Adrenal gland (tissue), 12 donors: ENCODE results near the gene RPS2. TPM values are rescaled to one million over a fixed set of nuclear protein-coding genes. Genes with fewer than 3 reads are reported as not detected.

Experiments used
- DNase-seq, 7 donors: peaks; one replicate each; pipeline ENCODE4 v3.0.0-alpha.2; 2019 to 2020
- H3K27ac ChIP-seq, 5 donors: fragments of 200-600 bp; sonication (generic) in 4 of 5; 1 replicate in 3 of 5; 2 replicates in 2 of 5; pipeline versions ENCODE4 v1.5.1 to v1.8.0; 2016 to 2020; ENCODE audit warnings: mild to moderate bottlenecking in 1 of 5
- H3K27me3 ChIP-seq: fragments of 200-600 bp; 2 replicates; pipeline ENCODE4 v1.8.0; 2021
- H3K36me3 ChIP-seq, 2 donors: fragments of 200-600 bp; replicated peaks in 1 of 2; 1 replicate in 1 of 2; 2 replicates in 1 of 2; pipeline versions ENCODE4 v1.5.1 to v1.8.0; 2018 to 2022
- H3K4me1 ChIP-seq, 2 donors: fragments of 200-600 bp; replicated peaks in 1 of 2; 1 replicate in 1 of 2; 2 replicates in 1 of 2; pipeline versions ENCODE4 v1.5.1 to v1.8.0; 2018 to 2021
- H3K4me3 ChIP-seq, 4 donors: fragments of 200-600 bp; sonication (generic) in 3 of 4; one replicate each; pipeline ENCODE4 v1.5.1; 2016 to 2018
- H3K9me3 ChIP-seq, 3 donors: fragments of 200-600 bp; sonication (generic) in 1 of 3; replicated peaks in 1 of 3; 1 replicate in 2 of 3; 2 replicates in 1 of 3; pipeline versions ENCODE4 v1.5.1 to v1.8.0; 2016 to 2021
- CTCF ChIP-seq, 6 experiments: fragments of 450-650 bp in 4 of 6; fragments of 200-600 bp in 2 of 6; sonication (generic) in 1 of 6; IDR thresholded peaks; 1 replicate in 5 of 6; 2 replicates in 1 of 6; pipeline versions ENCODE4 v1.5.1 to v1.8.0; 2016 to 2021; ENCODE audit warnings: antibody characterized with exemption in 6 of 6, mild to moderate bottlenecking in 2 of 6, moderate library complexity in 1 of 6
- POLR2A ChIP-seq, 2 donors: fragments of 450-650 bp; IDR thresholded peaks; one replicate each; pipeline ENCODE4 v1.6.1; 2017; ENCODE audit warnings: antibody characterized with exemption in 2 of 2, mild to moderate bottlenecking in 2 of 2, moderate library complexity in 1 of 2
- WGBS, 4 donors: extraction: QIAGEN DNeasy Blood & Tissue Kit in 2 of 4; methylation state at CpG; one replicate each; pipeline versions ENCODE4 v1.1.5 to v1.1.7; 2013 to 2017; 5-methylcytosine and 5-hydroxymethylcytosine counted together
- intact Hi-C, 2 donors: fragments of 100-400 bp; cut with DNase I; formaldehyde crosslinking; loops; one replicate each; pipeline versions ENCODE4 v1.14.1 to v1.15.0; 2022 to 2023
- polyA plus RNA-seq, 3 donors: library from polyadenylated mRNA; stranded (reverse); fragments of 200-250 nt in 2 of 3; fragments of 350-450 nt in 1 of 3; fragmentation: Illumina TruSeq in 1 of 3; extraction: RNeasy Lipid Tissue Mini Kit (QIAGEN cat#74804) in 1 of 3; gene quantifications; one replicate each; pipeline ENCODE4 v1.2.3, GENCODE V29; 2013 to 2014
- small RNA-seq, 2 donors: library from RNA; depleted of rRNA; stranded (forward); fragments of <200 nt; gene quantifications; one replicate each; pipeline ENCODE3, GENCODE V24; 2016
- total RNA-seq, 9 donors: library from RNA; depleted of rRNA in 4 of 9; stranded (reverse); fragments of >200 nt in 4 of 9; fragments of 120-200 nt in 1 of 9; fragmentation: NEBNext Ultra II Directional in 1 of 9; extraction: Animal tissue kit (Norgen Biotek cat#: 25700) in 1 of 9; gene quantifications; one replicate each; pipeline versions ENCODE4 v1.1.0 to v1.2.4, GENCODE V29; 2013 to 2023
- donor health status: healthy with polysubstance abuse.
- donor health status: Bipolar disorder and iron deficiency.
- donor health status: DM: yes; HTN: yes; CAD: no.
- donor health status: DM: no; HTN: no; CAD: no.
- donor health status: DM: no; HTN: no; CAD: no.
- donor health status: DM: yes; HTN: yes; CAD: no.

Gene RPS2
- total and polyA plus RNA-seq, 12 donors, result 1,045 to 4,016 (median 1,739) TPM

DNA sequence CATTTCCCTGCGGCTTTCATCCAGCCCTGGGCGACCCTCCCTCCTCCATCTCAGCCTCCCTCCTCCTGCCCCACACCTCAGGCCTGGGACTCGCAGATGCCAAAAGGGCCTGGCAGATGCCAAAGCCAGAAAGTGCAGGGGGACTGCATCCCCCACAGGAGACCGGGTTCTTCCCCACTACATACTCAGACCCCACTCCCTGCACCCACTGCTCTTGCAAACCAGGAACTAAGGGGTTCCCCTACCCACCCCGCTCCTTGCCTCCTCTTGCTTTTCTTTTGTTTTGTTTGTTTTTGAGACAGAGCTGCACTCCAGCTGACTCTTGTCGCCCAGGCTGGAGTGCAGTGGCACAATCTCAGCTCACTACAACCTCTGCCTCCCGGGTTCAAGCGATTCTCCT is 49.6 kb downstream of the RPS2 start:
- Histone ChIP-seq H3K36me3 (no peaks in the 10 kb centered on the region), H3K4me1 (no peaks in the 10 kb centered on the region), H3K27me3 (peaks cover 33% of the 10 kb centered on the region), H3K27ac (no peak overlapping the region), H3K4me3 (no peak overlapping the region), H3K9me3 (no peaks in the 10 kb centered on the region)
- DNase-seq, result no peak
- TF ChIP-seq CTCF (IDR thresholded peaks at IDR 0.05) (no peak), POLR2A (IDR thresholded peaks at IDR 0.05) (no peak)
- 60 to 82% (median 66%) methylated on average over 6 to 8 of the region's 8 CpGs for WGBS, 4 donors
- intact Hi-C loops, result no loop called here

DNA sequence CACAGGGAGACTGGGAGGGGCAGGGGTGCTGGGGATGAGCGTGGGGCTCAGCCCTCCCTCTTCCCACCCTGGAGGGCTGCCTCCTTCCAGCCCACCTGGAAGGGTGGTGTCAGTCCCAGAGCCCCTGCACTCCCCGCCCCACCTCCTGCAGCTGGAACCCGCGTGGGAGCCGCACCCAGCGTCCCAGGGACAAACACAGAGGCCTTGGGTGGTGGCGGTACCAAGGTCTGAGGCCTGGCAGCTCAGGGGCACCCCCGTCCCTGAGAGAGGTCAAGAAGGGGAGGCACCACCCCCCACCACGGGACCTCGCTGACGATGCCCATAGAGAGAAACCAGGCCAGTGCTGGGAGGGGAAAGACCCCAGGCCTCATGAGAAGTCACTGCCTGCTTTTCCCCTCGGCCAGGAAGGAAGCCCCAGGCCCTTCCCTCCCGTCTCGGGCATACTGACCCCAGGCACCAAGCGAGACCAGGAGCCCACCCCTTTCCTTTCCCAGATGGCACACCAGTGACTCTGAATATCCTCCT is 50.5 kb downstream of the RPS2 start:
- 39 to 65% (median 41%) methylated on average over 4 to 15 of the region's 15 CpGs for WGBS, 4 donors
- H3K4me1 ChIP-seq, result no peaks in the 10 kb centered on the region
- H3K4me3 ChIP-seq, result no peak overlapping the region
- TF ChIP-seq CTCF (IDR thresholded peaks at IDR 0.05) (no peak), POLR2A (IDR thresholded peaks at IDR 0.05) (no peak)
- intact Hi-C loops, result no loop called here
- H3K27ac ChIP-seq, result no peak overlapping the region
- no peaks in the 10 kb centered on the region for H3K36me3 ChIP-seq
- peaks cover 26% of the 10 kb centered on the region for H3K27me3 ChIP-seq
- no peak for DNase-seq
- H3K9me3 ChIP-seq, result no peaks in the 10 kb centered on the region

DNA sequence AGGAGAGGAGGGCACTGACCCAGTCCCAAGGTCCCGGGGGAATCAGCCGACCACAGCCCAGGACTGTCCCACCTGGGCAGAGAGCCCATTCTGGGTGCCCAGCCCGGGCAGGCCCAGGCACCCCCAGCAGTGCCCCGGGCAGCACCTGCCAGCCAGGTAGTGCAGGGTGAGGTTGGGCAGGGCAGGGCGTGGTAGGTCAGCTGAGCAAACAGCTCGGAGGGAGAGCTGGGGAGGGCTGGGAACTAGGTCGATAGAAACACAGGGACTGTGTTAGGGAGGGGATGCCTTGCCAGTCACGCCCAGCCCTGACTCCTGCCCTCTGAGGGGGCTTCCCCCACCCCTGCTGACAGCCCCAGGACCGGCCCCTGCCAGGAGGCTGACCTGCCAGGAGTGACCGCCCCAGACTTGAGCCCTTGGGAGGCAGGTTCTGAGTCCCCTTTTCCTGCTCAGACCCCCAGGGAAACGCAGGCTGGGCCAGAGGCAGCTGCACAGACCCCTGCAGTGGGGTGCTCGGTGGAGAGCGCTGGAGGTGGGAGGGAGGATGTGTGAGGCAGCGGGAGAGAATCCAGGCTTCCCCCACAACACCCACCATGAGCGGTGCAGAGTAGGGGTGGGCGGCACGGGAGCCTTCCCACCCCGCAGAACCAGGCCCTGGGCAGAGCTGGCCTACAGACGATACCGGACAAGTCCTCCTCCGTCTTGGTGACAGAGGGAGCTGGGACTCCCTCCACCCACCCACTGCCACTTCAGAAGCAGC is 51.1 kb downstream of the RPS2 start:
- no peaks in the 10 kb centered on the region for H3K9me3 ChIP-seq
- 43 to 78% (median 64%) methylated on average over 1 to 21 of the region's 21 CpGs for WGBS, 4 donors
- H3K36me3 ChIP-seq, result no peaks in the 10 kb centered on the region
- no peak overlapping the region for H3K4me3 ChIP-seq
- peaks cover 21% of the 10 kb centered on the region for H3K27me3 ChIP-seq
- intact Hi-C loops, result no loop called here
- no peak for DNase-seq
- TF ChIP-seq CTCF (IDR thresholded peaks at IDR 0.05) (no peak), POLR2A (IDR thresholded peaks at IDR 0.05) (no peak)
- no peaks in the 10 kb centered on the region for H3K4me1 ChIP-seq
- no peak overlapping the region for H3K27ac ChIP-seq

DNA sequence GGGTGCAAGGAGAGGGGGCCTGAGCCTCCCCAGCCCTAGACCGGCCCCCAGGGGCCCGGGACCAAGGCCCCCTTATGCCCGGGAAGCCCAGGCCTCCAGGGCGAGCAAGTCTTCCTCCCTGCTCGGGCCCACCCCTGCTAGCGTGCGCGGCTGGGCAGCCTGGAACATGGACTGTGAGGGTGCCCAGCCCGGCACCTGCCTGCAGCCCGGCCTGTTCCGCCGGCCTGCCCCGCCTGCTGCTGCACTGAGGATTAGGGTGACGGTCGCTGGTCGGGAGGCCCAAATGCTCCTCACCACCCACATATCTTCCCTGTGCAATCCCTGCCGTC is 52.4 kb downstream of the RPS2 start:
- Histone ChIP-seq H3K36me3 (no peaks in the 10 kb centered on the region), H3K4me1 (no peaks in the 10 kb centered on the region), H3K4me3 (no peak overlapping the region), H3K27ac (no peak overlapping the region), H3K27me3 (peaks cover 20% of the 10 kb centered on the region), H3K9me3 (no peaks in the 10 kb centered on the region)
- 78 to 95% (median 93%) methylated on average over 3 to 17 of the region's 17 CpGs for WGBS, 4 donors
- DNase-seq, result no peak
- intact Hi-C loops, result no loop called here
- TF ChIP-seq CTCF (IDR thresholded peaks at IDR 0.05) (no peak), POLR2A (IDR thresholded peaks at IDR 0.05) (no peak)

Small RNA genes within 50 kb of the gene (small RNA-seq; reads per million reads assigned to genes)
- gene AC005363.2, result 0 to 0.12 reads per million in 2 donors
- 0 reads per million in 2 donors for gene RN7SL219P
- 0 reads per million in 2 donors for gene SNORA10
- gene SNORA64, result 0 reads per million in 2 donors

Other genes with a start within 250 kb of the RPS2 start
- gene NME3, start 193.3 kb downstream of the RPS2 start, total RNA-seq, result 100 to 1,000 TPM in 8 of 9 donors, 10 to 100 TPM in 1; 82.5 to 319 (median 168) TPM
- 1,000 to 10,000 TPM in 1 of 3 donors, 100 to 1,000 TPM in 1, under 1 TPM in 1; 0.95 to 1,073 (median 860) TPM for gene NME3, start 193.3 kb downstream of the RPS2 start, polyA plus RNA-seq
- gene EME2, start 192.0 kb downstream of the RPS2 start, total RNA-seq, result 10 to 100 TPM in 5 of 9 donors, 1 to 10 TPM in 4; 5.7 to 30.6 (median 16.1) TPM
- 10 to 100 TPM in 2 of 3 donors, 1 to 10 TPM in 1; 1.8 to 90.7 (median 38.0) TPM for gene EME2, start 192.0 kb downstream of the RPS2 start, polyA plus RNA-seq
- 100 to 1,000 TPM; 130 to 226 (median 143) TPM for gene MRPS34, start 191.7 kb downstream of the RPS2 start, total RNA-seq
- 100 to 1,000 TPM in 1 of 3 donors, 10 to 100 TPM in 2; 84.3 to 113 (median 95.6) TPM for gene MRPS34, start 191.7 kb downstream of the RPS2 start, polyA plus RNA-seq
- 100 to 1,000 TPM in 5 of 9 donors, 10 to 100 TPM in 4; 44.0 to 158 (median 105) TPM for gene SPSB3, start 182.3 kb downstream of the RPS2 start, total RNA-seq
- 100 to 1,000 TPM in 2 of 3 donors, 1 to 10 TPM in 1; 8.3 to 297 (median 238) TPM for gene SPSB3, start 182.3 kb downstream of the RPS2 start, polyA plus RNA-seq
- 100 to 1,000 TPM in 4 of 9 donors, 10 to 100 TPM in 5; 51.3 to 252 (median 78.9) TPM for gene NUBP2, start 181.9 kb downstream of the RPS2 start, total RNA-seq
- 10 to 100 TPM in 2 of 3 donors, 1 to 10 TPM in 1; 3.0 to 84.8 (median 78.6) TPM for gene NUBP2, start 181.9 kb downstream of the RPS2 start, polyA plus RNA-seq
- gene IGFALS, start 171.1 kb downstream of the RPS2 start, total RNA-seq, result 1 to 10 TPM in 2 of 9 donors, under 1 TPM in 6, not detected in 1; 0.11 to 3.9 (median 0.23) TPM
- gene IGFALS, start 171.1 kb downstream of the RPS2 start, polyA plus RNA-seq, result under 1 TPM in 2 of 3 donors, not detected in 1; 0.67 to 0.97 TPM
- 100 to 1,000 TPM in 8 of 9 donors, 10 to 100 TPM in 1; 77.1 to 318 (median 182) TPM for gene HAGH, start 138.0 kb downstream of the RPS2 start, total RNA-seq
- 100 to 1,000 TPM in 2 of 3 donors, 10 to 100 TPM in 1; 75.3 to 213 (median 138) TPM for gene HAGH, start 138.0 kb downstream of the RPS2 start, polyA plus RNA-seq
- 100 to 1,000 TPM in 1 of 9 donors, 10 to 100 TPM in 8; 38.7 to 140 (median 51.9) TPM for gene FAHD1, start 137.6 kb downstream of the RPS2 start, total RNA-seq
- 10 to 100 TPM; 15.2 to 60.4 (median 19.9) TPM for gene FAHD1, start 137.6 kb downstream of the RPS2 start, polyA plus RNA-seq
- gene MEIOB, start 92.7 kb downstream of the RPS2 start, total RNA-seq, result under 1 TPM in 1 of 9 donors, not detected in 8; 0.23 TPM
- not detected for gene MEIOB, start 92.7 kb downstream of the RPS2 start, polyA plus RNA-seq
- under 1 TPM in 1 of 9 donors, not detected in 8; 0.11 TPM for gene HS3ST6, start 46.4 kb downstream of the RPS2 start, total RNA-seq
- gene HS3ST6, start 46.4 kb downstream of the RPS2 start, polyA plus RNA-seq, result under 1 TPM in 1 of 3 donors, not detected in 2; 0.07 TPM
- 10 to 100 TPM in 7 of 9 donors, 1 to 10 TPM in 2; 9.2 to 21.5 (median 14.8) TPM for gene MSRB1, start 21.6 kb downstream of the RPS2 start, total RNA-seq
- 10 to 100 TPM in 2 of 3 donors, 1 to 10 TPM in 1; 8.1 to 38.9 (median 21.5) TPM for gene MSRB1, start 21.6 kb downstream of the RPS2 start, polyA plus RNA-seq
- under 1 TPM in 2 of 9 donors, not detected in 7; 0.06 to 0.20 TPM for gene RPL3L, start 10.1 kb downstream of the RPS2 start, total RNA-seq
- under 1 TPM in 1 of 3 donors, not detected in 2; 0.07 TPM for gene RPL3L, start 10.1 kb downstream of the RPS2 start, polyA plus RNA-seq
- 100 to 1,000 TPM; 134 to 298 (median 155) TPM for gene NDUFB10, start 5.3 kb downstream of the RPS2 start, total RNA-seq
- gene NDUFB10, start 5.3 kb downstream of the RPS2 start, polyA plus RNA-seq, result 100 to 1,000 TPM; 109 to 268 (median 213) TPM
- under 1 TPM in 1 of 9 donors, not detected in 8; 0.47 TPM for gene RNF151, start 2.0 kb upstream of the RPS2 start, total RNA-seq
- gene RNF151, start 2.0 kb upstream of the RPS2 start, polyA plus RNA-seq, result under 1 TPM in 2 of 3 donors, not detected in 1; 0.20 to 0.64 TPM
- gene TBL3, start 7.2 kb upstream of the RPS2 start, total RNA-seq, result 100 to 1,000 TPM in 1 of 9 donors, 10 to 100 TPM in 8; 22.3 to 137 (median 34.8) TPM
- gene TBL3, start 7.2 kb upstream of the RPS2 start, polyA plus RNA-seq, result 100 to 1,000 TPM in 2 of 3 donors, 10 to 100 TPM in 1; 10.8 to 106 (median 105) TPM
- gene NOXO1, start 16.6 kb upstream of the RPS2 start, total RNA-seq, result under 1 TPM in 3 of 9 donors, not detected in 6; 0.28 to 0.53 (median 0.47) TPM
- gene NOXO1, start 16.6 kb upstream of the RPS2 start, polyA plus RNA-seq, result 1 to 10 TPM in 2 of 3 donors, not detected in 1; 1.3 to 3.3 TPM
- 10 to 100 TPM; 16.4 to 37.6 (median 26.9) TPM for gene GFER, start 19.4 kb upstream of the RPS2 start, total RNA-seq
- 10 to 100 TPM; 17.4 to 60.8 (median 54.4) TPM for gene GFER, start 19.4 kb upstream of the RPS2 start, polyA plus RNA-seq
- 10 to 100 TPM in 1 of 9 donors, 1 to 10 TPM in 3, under 1 TPM in 3, not detected in 2; 0.54 to 10.9 (median 1.1) TPM for gene SYNGR3, start 25.1 kb upstream of the RPS2 start, total RNA-seq
- 1 to 10 TPM; 3.2 to 5.2 (median 4.4) TPM for gene SYNGR3, start 25.1 kb upstream of the RPS2 start, polyA plus RNA-seq
- 10 to 100 TPM in 8 of 9 donors, 1 to 10 TPM in 1; 4.7 to 36.6 (median 27.5) TPM for gene ZNF598, start 45.0 kb upstream of the RPS2 start, total RNA-seq
- gene ZNF598, start 45.0 kb upstream of the RPS2 start, polyA plus RNA-seq, result 10 to 100 TPM in 2 of 3 donors, 1 to 10 TPM in 1; 8.3 to 51.5 (median 37.9) TPM
- 1 to 10 TPM in 3 of 9 donors, under 1 TPM in 1, not detected in 5; 0.50 to 3.9 (median 1.4) TPM for gene NPW, start 55.0 kb upstream of the RPS2 start, total RNA-seq
- 1 to 10 TPM in 1 of 3 donors, under 1 TPM in 1, not detected in 1; 0.88 to 1.3 TPM for gene NPW, start 55.0 kb upstream of the RPS2 start, polyA plus RNA-seq
- 100 to 1,000 TPM in 2 of 9 donors, 10 to 100 TPM in 7; 12.9 to 155 (median 66.8) TPM for gene NHERF2, start 62.1 kb upstream of the RPS2 start, total RNA-seq
- gene NHERF2, start 62.1 kb upstream of the RPS2 start, polyA plus RNA-seq, result 100 to 1,000 TPM in 2 of 3 donors, 10 to 100 TPM in 1; 12.5 to 263 (median 147) TPM
- gene NTHL1, start 83.0 kb upstream of the RPS2 start, total RNA-seq, result 10 to 100 TPM in 7 of 9 donors, 1 to 10 TPM in 2; 7.9 to 35.7 (median 14.9) TPM
- gene NTHL1, start 83.0 kb upstream of the RPS2 start, polyA plus RNA-seq, result 10 to 100 TPM in 2 of 3 donors, 1 to 10 TPM in 1; 1.5 to 36.6 (median 34.3) TPM
- gene TSC2, start 83.2 kb upstream of the RPS2 start, total RNA-seq, result 100 to 1,000 TPM in 2 of 9 donors, 10 to 100 TPM in 7; 18.6 to 148 (median 92.0) TPM
- gene TSC2, start 83.2 kb upstream of the RPS2 start, polyA plus RNA-seq, result 100 to 1,000 TPM in 2 of 3 donors, 10 to 100 TPM in 1; 56.9 to 333 (median 105) TPM
- 100 to 1,000 TPM in 5 of 9 donors, 10 to 100 TPM in 4; 16.6 to 145 (median 100) TPM for gene PKD1, start 171.1 kb upstream of the RPS2 start, total RNA-seq
- 100 to 1,000 TPM in 2 of 3 donors, 1 to 10 TPM in 1; 9.2 to 359 (median 104) TPM for gene PKD1, start 171.1 kb upstream of the RPS2 start, polyA plus RNA-seq
- 1 to 10 TPM in 6 of 9 donors, under 1 TPM in 1, not detected in 2; 1.00 to 4.1 (median 1.5) TPM for gene RAB26, start 183.8 kb upstream of the RPS2 start, total RNA-seq
- 10 to 100 TPM in 1 of 3 donors, 1 to 10 TPM in 1, under 1 TPM in 1; 0.46 to 23.1 (median 6.7) TPM for gene RAB26, start 183.8 kb upstream of the RPS2 start, polyA plus RNA-seq
- 100 to 1,000 TPM in 1 of 9 donors, 10 to 100 TPM in 8; 28.4 to 129 (median 57.1) TPM for gene TRAF7, start 191.0 kb upstream of the RPS2 start, total RNA-seq
- 10 to 100 TPM; 21.0 to 47.8 (median 43.8) TPM for gene TRAF7, start 191.0 kb upstream of the RPS2 start, polyA plus RNA-seq
- 1 to 10 TPM in 3 of 9 donors, under 1 TPM in 4, not detected in 2; 0.06 to 3.7 (median 0.83) TPM for gene CASKIN1, start 231.8 kb upstream of the RPS2 start, total RNA-seq
- 1 to 10 TPM in 2 of 3 donors, not detected in 1; 1.4 to 5.2 TPM for gene CASKIN1, start 231.8 kb upstream of the RPS2 start, polyA plus RNA-seq
- 100 to 1,000 TPM in 1 of 9 donors, 10 to 100 TPM in 8; 31.2 to 116 (median 49.4) TPM for gene MLST8, start 240.6 kb upstream of the RPS2 start, total RNA-seq
- 10 to 100 TPM; 21.9 to 96.3 (median 69.1) TPM for gene MLST8, start 240.6 kb upstream of the RPS2 start, polyA plus RNA-seq
- gene BRICD5, start 246.0 kb upstream of the RPS2 start, total RNA-seq, result 1 to 10 TPM in 7 of 9 donors, under 1 TPM in 2; 0.36 to 6.4 (median 2.7) TPM
- 10 to 100 TPM in 1 of 3 donors, 1 to 10 TPM in 1, under 1 TPM in 1; 0.60 to 57.4 (median 8.9) TPM for gene BRICD5, start 246.0 kb upstream of the RPS2 start, polyA plus RNA-seq